NCI-H460 (cell line): Measurements from ENCODE around the gene KRTAP10-9. TPM values are rescaled to one million over a fixed set of nuclear protein-coding genes. Genes with fewer than 3 reads are reported as not detected.
"Not testable (repeated sequence)": the region's sequence is repeated elsewhere in the genome, so short reads cannot be mapped to it uniquely, and the experiment has no call there.

ENCODE experiments used
- DNase-seq: peaks from one replicate; pipeline ENCODE4 v3.0.0-alpha.2; 2016; ENCODE audit warnings: low read depth; ENCODE audit errors: extremely low read depth
- total RNA-seq: library from RNA; depleted of rRNA; stranded (reverse); fragments of >200 nt; shearing (Covaris generic); gene quantifications from 2 replicates; pipeline ENCODE4 v1.2.3, GENCODE V29; 2014

KRTAP10-9 gene
- total RNA-seq, 1 experiment from 2014 or later = not detected

DNA sequence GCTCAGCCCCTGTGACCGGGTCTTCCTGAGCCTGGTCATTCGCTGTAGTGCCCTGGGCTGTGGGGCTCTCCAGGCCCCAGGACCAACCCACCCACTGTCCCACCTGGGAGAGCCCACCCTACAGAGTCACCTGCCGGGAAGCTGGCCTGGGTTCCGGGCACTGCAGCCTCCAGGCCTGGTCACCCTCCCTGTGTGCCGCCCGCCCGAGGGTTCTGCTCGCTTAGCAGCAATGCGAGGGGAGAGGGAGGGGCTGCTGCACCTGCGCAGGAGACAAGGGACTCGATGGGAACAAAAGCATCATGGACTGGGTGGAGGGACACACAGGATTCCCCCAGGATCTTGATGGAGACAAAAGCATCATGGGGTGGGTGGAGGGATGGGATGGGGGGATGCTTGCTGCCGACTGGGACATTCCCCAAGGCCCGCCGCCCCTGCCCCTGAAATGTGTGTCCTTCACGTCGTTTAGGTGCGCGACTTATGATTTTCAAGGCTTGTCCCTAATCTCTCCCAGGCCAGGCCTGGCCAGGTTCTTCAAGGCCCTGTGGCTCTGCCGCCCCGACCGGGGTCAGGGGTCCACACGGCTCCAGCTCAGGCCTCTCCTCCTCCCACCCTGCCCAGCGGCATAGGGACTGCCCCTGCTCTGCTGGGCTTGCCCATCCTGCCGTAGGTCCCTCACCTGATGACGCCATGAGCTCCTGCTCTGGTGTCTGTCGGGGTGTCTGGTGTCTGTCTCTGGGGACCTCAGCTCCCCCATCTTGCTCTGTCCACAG is 13.3 kb upstream of the KRTAP10-9 start:
- no peak for DNase-seq

DNA sequence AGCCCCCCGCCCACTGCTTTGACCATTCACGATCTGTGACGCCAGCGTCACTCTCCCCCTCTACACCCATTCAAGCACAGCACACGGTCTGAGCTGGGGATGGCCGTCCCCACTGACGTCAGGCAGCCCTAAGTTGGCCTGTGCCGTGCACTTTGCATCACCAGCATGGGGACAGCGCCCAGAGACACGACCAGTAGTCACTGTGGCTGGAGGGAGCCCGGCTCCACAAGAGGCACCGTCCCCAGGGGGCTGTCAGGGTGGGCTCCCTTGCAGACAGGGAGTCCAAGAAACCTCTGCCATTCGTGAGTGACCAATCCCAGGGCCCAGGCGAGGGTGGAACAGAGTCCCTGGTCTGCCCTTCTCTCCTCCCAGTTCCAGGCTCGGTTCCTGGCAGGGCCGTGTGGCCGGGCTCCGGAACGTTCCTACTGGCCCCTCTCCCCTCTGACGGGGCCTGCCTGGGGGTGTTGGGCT is 12.7 kb upstream of the KRTAP10-9 start:
- DNase-seq = no peak

DNA sequence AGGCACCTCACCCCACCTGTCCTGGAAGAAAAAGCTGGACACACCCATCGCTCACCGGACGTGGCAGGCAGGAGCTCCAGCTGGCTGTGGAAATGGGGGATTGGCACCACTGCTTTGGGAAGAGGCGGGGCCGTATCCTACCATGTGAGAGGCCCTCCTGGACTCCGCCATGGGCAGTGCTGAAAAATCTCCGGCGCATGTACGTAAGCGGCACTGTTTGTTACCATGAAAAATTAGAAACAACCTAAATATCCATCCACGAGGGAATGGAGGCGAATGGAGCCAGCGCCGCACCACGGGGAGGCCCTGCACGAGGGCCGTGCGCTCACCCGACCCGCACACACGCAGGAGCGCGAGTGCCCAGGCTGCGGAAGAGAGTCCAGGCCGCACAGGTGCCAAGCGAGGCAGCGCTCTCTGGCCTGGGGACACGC is 11.9 kb upstream of the KRTAP10-9 start:
- no peak for DNase-seq

DNA sequence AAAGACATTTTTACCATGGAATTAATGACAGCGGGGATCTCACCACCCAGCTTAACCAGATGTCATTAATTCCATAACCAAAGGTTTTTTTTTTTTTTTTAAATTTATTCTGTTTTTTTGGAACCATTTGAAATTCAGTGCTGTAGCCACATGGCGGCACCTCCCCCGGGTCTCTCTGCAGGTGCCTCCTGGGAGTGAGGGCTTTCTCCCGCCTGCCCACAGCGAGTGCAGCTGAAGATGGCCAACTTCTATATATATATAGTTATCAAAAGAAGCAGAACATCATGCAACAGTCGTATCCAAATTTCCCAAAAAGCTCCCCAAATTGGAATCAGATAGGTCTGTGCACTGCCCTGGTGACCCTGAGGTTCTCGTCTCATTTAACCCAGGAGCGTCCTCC is 11.4 kb upstream of the KRTAP10-9 start:
- DNase-seq = no peak

DNA sequence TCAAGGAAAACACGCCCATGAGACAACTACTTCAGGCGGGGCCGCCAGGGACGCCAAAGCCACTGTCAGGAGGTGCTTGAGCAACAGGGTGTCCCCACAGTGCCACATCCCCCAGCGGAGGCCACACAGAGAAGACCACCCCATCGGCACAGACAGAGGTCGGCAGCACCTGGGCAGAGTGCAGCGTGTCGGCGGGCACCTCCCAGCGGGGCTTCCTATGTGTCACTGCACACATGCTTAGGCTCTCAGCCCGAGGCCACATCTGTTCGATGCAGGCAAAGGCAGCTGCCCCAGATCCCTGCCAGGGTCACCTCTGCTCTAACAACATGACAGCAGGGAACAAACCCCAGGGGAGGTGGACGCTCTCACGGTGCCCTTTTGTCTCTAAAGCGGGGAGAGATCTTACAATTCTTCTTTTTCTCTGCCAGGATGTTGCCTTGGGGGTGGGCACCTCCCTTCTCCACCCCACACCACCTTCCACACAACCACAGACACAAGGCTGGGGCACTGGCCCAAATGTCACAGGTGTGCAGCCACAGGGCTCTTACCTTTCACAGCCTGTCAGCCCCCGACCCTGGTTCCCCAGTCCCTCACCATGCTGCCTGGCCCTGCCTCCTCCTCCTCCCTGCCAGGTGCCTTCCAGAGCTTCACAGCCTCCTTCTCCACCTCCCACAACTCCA is 10.8 kb upstream of the KRTAP10-9 start:
- DNase-seq = no peak

DNA sequence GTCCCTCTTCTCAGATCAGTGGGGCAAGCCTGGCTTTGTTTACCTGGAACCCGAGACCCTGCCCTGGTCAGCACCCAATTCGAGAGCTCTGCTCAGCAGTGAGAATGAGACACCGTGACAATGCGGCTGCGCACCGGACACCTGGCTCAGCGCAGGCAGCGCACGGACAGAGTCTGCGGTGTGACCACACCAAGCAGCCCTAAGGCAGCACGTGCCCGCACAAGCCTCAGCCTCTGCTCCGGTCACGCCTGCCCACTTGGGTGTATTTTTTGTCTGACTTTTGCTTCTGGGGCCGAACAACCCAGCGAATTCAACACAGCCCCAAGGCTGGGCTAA is 10.3 kb upstream of the KRTAP10-9 start:
- no peak for DNase-seq

DNA sequence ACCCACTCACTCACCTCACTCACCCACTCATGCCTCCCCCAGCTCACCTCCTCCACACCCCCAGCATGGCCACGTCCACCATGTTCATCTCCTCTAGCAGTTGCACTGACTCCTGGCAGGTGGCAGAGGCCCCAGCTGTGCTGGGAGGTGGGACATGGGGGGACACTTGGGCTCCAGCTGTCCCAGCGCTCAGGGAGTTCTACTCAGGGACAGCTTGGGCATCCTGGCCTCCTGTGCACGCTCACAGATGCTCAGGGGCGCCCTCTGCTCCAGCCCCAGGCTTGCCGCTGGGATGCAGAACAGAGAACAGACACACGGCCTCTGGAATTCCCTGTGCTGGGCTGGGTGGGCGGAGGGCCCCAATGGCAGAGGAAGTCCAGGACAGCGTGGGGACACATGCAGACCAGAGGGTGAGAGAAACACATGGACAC is 9.8 kb upstream of the KRTAP10-9 start:
- DNase-seq = no peak

DNA sequence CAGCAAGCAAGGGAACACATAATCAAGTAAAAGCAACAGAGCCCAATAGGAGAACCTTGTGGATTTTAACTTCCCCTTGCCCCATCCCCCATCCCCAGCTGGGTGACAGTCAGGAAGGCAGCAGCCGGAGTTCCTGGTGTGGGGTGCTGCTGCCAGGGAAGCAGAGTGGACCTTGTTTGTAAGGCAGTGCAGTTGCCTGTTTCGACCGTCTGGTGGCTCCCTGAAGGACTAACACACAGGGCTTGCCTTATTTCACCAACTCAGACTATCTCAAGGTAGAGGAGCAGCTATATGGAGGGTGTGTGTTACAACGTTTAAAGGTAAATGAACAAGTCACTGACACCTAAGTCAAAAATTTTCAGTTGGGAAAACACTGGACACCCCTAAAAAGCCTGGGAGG is 8.4 kb upstream of the KRTAP10-9 start:
- DNase-seq = no peak

DNA sequence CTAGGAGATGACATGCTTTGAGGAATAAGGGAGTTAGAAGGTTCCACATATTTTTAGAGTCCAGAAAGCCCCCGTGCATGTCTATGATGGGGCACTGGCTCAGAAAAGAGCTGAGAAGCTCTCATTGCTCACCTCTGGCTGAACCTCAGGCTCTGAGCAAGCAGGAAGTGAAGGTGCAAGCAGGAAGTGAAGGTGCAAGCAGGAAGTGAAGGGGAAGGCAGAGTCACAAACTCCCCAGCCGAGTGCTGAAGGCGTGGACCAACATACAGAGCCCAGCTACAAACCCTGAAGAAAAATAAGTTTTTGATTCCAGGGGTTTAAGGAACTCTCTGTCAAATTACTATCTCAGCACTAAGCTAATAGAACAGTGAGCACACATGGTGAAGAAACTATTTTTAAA is 8.0 kb upstream of the KRTAP10-9 start:
- no peak for DNase-seq

DNA sequence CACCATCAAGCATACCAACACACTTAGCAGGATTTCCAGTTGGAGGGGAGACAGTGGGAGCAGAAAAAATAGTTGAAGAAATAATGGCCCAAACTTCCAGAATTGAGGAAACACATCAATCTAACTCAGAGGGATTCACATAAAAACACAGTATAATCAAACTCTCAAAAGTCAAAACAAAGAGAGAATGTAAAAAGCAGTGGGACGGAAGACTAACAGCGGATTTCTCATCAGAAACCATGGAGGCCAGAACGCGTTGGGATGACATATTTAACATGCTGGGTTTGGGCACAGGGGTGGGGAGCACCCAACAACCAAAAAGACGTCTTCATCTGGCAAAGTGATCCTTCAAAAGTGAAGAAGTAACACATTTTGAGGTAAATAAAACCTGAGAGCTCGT is 7.0 kb upstream of the KRTAP10-9 start:
- no peak for DNase-seq

DNA sequence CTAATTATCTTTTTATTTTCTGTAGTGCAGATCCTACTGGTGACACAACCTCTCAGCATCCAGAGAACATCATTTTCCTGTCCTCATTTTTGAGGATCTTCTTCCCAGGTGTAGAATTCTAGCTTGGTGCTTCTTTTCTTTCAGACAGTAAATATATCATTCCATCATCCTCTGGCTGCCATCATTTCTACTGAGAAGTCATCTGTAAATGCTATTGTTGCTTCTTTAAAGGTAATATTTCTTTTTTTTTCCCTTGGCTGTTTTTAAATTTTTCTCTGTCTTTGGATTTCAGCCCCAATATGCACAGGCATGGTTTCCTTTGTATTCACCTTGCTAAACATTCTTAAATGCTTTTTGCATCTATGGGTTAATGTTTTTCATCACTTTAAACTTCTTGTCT is 3.3 kb upstream of the KRTAP10-9 start:
- DNase-seq = no peak

DNA sequence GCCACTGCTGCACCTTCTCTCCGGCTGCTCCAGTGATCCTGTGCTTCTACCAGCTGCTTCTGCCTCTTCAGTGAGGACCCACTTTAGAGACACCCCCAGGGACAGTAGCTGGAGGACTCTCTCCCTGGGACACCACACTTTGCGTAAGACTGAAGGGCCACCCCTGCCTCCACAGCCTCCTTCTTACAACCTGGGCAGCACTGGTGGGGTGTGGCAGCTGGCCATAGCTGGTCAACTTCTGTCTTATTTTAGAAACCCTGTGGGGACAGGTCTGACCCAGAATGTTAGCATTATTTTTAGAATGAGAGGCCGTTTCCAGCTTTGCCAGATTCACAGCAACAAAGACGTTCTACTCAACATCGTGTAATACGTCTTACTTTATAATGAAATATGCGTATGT is 1.1 kb upstream of the KRTAP10-9 start:
- DNase-seq = no peak

DNA sequence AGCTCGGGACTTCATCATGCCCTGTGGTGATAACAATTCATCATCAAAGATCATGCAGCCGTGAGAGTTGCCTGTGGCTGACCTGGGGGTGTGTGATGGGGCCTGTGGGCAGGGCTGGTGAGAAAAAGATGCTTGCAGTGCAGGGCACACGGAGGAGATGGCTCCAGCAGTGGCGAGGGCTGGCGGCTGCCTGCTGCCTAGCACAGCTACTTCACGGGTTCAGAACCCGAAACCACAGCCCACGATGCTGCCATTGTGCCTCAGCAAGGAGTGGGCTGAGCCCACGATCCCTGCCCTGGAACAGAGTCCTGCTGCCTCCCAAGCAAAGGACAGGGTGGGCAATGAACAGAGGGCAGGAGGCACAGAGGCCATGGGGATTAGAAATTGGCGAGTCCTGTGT is 631 bp upstream of the KRTAP10-9 start:
- DNase-seq = no peak

DNA sequence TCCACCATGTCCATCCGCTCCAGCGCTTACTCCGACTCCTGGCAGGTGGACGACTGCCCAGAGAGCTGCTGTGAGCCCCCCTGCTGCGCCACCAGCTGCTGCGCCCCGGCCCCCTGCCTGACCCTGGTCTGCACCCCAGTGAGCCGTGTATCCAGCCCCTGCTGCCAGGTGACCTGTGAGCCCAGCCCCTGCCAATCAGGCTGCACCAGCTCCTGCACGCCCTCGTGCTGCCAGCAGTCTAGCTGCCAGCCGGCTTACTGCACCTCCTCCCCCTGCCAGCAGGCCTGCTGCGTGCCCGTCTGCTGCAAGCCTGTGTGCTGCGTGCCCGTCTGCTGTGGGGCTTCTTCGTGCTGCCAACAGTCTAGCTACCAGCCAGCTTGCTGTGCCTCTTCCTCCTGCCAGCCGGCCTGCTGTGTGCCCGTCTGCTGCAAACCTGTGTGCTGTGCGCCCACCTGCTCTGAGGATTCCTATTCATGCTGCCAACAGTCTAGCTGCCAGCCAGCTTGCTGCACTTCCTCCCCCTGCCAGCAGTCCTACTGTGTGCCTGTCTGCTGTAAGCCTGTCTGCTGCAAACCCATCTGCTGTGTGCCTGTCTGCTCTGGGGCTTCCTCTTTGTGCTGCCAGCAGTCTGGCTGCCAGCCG is 409 bp downstream of the KRTAP10-9 start:
- DNase-seq = not testable (repeated sequence)

DNA sequence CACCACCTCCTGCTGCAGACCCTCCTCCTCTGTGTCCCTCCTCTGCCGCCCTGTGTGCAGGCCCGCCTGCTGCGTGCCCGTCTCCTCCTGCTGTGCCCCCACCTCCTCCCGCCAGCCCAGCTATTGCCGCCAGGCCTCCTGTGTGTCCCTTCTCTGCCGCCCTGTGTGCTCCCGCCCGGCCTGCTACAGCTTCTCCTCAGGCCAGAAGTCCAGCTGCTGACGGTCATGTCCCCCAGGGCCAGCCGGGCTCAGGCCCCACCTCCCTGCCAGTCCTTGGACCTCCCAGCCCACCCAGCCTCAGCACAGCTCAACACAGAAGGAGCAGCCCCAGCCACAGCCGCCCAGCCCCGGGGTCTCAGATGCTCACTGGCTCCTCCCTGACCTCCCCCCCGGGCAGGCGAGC is 939 bp downstream of the KRTAP10-9 start:
- not testable (repeated sequence) for DNase-seq

DNA sequence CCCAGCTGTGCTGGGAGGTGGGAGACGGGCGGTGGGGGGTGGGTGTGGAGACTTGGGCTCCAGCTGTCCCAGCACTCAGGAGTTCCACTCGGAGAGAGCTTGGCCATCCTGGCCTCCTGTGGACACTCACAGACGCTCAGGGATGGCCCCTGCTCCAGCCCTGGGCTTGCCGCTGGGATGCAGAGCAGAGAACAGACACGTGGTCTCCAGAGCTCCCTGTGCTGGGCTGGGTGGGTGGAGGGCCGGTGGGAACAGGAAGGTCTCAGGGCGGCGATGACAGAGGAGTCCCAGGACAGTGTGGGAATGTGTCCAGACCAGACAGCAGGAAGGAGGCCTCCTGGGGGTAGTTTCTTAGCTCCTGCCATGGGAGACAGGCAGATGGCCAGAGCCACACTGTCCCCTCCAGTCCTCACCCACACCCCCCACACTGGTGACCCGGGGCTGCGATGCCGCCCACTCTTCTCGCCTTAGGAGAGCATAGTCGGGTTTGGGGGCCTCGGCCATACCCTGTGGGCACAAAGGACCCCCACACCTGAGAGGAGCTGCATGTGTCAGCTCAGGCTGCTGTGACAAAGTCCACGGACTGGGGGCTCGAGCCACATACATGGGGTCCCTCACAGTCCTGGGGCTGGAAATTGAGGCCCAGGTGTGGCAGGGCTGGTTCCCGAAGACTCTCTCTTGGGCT is 2.0 kb downstream of the KRTAP10-9 start:
- DNase-seq = no peak

DNA sequence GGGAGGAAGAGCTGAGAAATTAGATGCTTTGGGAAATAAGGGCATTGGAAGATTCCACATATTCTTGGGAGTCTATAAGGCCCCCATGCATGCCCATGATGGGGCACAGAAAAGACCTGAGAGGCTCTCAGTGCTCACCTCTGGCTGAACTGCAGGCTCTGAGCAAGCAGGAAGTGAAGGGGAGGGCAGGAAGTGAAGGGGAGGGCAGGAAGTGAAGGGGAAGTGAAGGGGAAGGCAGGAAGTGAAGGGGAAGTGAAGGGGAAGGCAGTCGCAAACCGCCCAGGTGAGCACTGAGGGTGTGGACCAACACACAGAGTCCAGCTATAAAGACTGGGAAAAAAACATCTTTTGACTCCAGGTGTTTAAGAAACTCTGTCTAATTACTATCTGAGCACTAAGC is 3.5 kb downstream of the KRTAP10-9 start:
- no peak for DNase-seq

DNA sequence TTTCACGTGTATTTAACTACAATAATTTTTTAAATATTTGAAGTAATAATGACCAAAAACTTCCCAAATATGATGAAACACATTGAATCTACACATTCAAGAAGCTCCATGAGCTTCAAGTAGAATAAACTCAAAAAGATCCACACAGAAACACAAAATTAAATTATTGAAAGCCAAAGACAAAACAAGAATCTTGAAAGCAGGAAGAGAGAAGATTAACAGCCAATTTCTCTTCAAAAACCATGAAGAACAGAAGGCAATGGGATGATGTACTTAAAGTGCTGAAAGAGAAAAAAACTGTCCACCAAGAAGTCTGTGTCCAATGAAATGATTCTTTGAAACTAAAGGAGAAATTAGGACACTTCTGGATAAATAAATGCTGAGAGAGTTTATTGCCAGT is 5.2 kb downstream of the KRTAP10-9 start:
- DNase-seq = no peak

DNA sequence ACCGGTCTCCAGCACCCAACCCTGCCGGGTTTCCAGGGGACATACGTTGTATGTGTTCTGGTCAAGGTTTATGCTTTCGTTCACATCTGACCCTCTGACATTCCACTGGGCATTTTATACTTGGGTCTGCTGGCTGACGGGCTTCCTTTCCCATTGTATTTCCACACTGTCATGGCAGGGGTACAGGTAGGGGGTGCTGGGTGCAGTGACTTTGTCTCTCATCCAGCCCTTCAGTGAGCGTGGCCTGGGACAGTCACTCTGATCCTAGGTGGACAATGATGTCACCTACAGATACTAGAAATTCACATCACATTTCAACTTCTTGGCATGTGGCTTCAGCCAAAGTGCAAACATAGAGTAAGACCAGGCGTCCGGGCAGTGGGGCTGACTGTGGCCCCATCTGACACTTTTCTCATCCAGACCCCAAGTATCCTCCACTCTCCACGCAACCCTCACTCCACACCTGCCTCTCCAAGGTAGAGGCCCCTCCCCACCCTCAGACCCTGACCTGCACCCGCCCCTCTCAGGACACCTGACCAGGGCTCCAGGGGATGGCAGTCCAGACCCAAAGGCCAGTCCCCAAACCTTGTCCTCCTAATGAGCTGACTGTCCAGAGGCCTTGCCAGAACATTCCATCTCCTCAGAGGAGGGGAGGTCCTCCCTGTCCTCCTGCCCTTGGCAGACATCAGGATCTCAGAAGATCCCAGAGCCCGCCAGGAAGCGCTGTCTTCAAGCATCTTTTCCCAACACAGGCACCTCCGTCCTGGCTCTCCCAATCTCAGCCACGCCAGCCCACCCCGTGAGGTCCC is 9.5 kb downstream of the KRTAP10-9 start:
- no peak for DNase-seq
